WTC11 (cell line): Measurements from ENCODE around the gene ASGR1. TPM values are rescaled to one million over a fixed set of nuclear protein-coding genes. Genes with fewer than 3 reads are reported as not detected.
A peak's percentile ranks its signal among the peaks of the same experiment; 100 is the strongest.

Experiments
- ARID4B ChIP-seq: sonication (generic); formaldehyde crosslinking; IDR thresholded peaks from 2 replicates; pipeline ENCODE4 v1.8.0; 2023; ENCODE audit warnings: missing genetic modification reagents, mild to moderate bottlenecking, borderline replicate concordance
- ATF2 ChIP-seq: sonication (generic); formaldehyde crosslinking; IDR thresholded peaks from 2 replicates; pipeline ENCODE4 v1.8.1; 2022; ENCODE audit warnings: low read depth, missing genetic modification reagents, borderline replicate concordance
- EMX1 ChIP-seq: fragments of 250-450 bp; sonication (Bioruptor Pico); IDR thresholded peaks from 2 replicates; pipeline ENCODE4 v1.8.0; 2021; ENCODE audit warnings: mild to moderate bottlenecking
- GTF2I ChIP-seq: fragments of 250-450 bp; sonication (Bioruptor Pico); conservative IDR thresholded peaks from 2 replicates; pipeline ENCODE4 v1.4.0; 2021; ENCODE audit warnings: mild to moderate bottlenecking
- HMGA2 ChIP-seq: fragments of 250-450 bp; sonication (Bioruptor Pico); IDR thresholded peaks from 2 replicates; pipeline ENCODE4 v1.4.0; 2021; ENCODE audit warnings: mild to moderate bottlenecking, moderate library complexity
- IRF1 ChIP-seq: sonication (generic); formaldehyde crosslinking; IDR thresholded peaks from 2 replicates; pipeline ENCODE4 v1.8.0; 2023; ENCODE audit warnings: missing genetic modification reagents
- NR3C1 ChIP-seq: sonication (generic); formaldehyde crosslinking; conservative IDR thresholded peaks from 2 replicates; pipeline ENCODE4 v1.8.1; 2023; ENCODE audit warnings: low read depth, mild to moderate bottlenecking, missing genetic modification reagents
- SMAD4 ChIP-seq: sonication (generic); formaldehyde crosslinking; IDR thresholded peaks from 2 replicates; pipeline ENCODE4 v1.8.0; 2022; ENCODE audit warnings: mild to moderate bottlenecking, missing genetic modification reagents
- SP1 ChIP-seq: sonication (generic); formaldehyde crosslinking; conservative IDR thresholded peaks from 2 replicates; pipeline ENCODE4 v1.8.1; 2022; ENCODE audit warnings: missing genetic modification reagents
- TEAD1 ChIP-seq: sonication (generic); formaldehyde crosslinking; IDR thresholded peaks from 2 replicates; pipeline ENCODE4 v1.8.0; 2022; ENCODE audit warnings: mild to moderate bottlenecking, missing genetic modification reagents
- TP53 ChIP-seq: sonication (generic); formaldehyde crosslinking; IDR thresholded peaks from 2 replicates; pipeline ENCODE4 v1.8.1; 2023; ENCODE audit warnings: mild to moderate bottlenecking, missing genetic modification reagents
- ZBTB21 ChIP-seq: sonication (generic); formaldehyde crosslinking; IDR thresholded peaks from 2 replicates; pipeline ENCODE4 v1.8.1; 2023; ENCODE audit warnings: mild to moderate bottlenecking, missing genetic modification reagents, borderline replicate concordance
- ZNF121 ChIP-seq: sonication (generic); formaldehyde crosslinking; IDR thresholded peaks from 2 replicates; pipeline ENCODE4 v1.8.0; 2023; ENCODE audit warnings: missing genetic modification reagents
- ZNF138 ChIP-seq: sonication (generic); formaldehyde crosslinking; conservative IDR thresholded peaks from 2 replicates; pipeline ENCODE4 v1.8.1; 2022; ENCODE audit warnings: mild to moderate bottlenecking, moderate library complexity, missing genetic modification reagents
- ZNF416 ChIP-seq: fragments of 250-450 bp; sonication (Bioruptor Pico); IDR thresholded peaks from 2 replicates; pipeline ENCODE4 v1.9.0; 2021; ENCODE audit warnings: mild to moderate bottlenecking, inconsistent platforms
- total RNA-seq: library from RNA; stranded (reverse); gene quantifications from 3 replicates; pipeline ENCODE4 v1.2.3, GENCODE V29; 2021
- TF ChIP-seq, protein P1 (sequence below): fragments of 250-450 bp; sonication (Bioruptor Pico); conservative IDR thresholded peaks from 2 replicates; pipeline ENCODE4 v1.9.0; 2021; ENCODE audit warnings: mild to moderate bottlenecking
- TF ChIP-seq, protein P2 (sequence below): sonication (generic); formaldehyde crosslinking; IDR thresholded peaks from 2 replicates; pipeline ENCODE4 v1.8.1; 2022; ENCODE audit warnings: mild to moderate bottlenecking, missing genetic modification reagents, moderate library complexity, borderline replicate concordance
- TF ChIP-seq, protein P3 (sequence below): sonication (generic); formaldehyde crosslinking; IDR thresholded peaks from 2 replicates; pipeline ENCODE4 v1.8.0; 2022; ENCODE audit warnings: mild to moderate bottlenecking, missing genetic modification reagents
- TF ChIP-seq, protein P4 (sequence below): sonication (generic); formaldehyde crosslinking; IDR thresholded peaks from 2 replicates; pipeline ENCODE4 v1.8.0; 2022; ENCODE audit warnings: mild to moderate bottlenecking, missing genetic modification reagents

ASGR1 gene
- total RNA-seq, 1 experiment from 2014 or later: 13.3 TPM

DNA sequence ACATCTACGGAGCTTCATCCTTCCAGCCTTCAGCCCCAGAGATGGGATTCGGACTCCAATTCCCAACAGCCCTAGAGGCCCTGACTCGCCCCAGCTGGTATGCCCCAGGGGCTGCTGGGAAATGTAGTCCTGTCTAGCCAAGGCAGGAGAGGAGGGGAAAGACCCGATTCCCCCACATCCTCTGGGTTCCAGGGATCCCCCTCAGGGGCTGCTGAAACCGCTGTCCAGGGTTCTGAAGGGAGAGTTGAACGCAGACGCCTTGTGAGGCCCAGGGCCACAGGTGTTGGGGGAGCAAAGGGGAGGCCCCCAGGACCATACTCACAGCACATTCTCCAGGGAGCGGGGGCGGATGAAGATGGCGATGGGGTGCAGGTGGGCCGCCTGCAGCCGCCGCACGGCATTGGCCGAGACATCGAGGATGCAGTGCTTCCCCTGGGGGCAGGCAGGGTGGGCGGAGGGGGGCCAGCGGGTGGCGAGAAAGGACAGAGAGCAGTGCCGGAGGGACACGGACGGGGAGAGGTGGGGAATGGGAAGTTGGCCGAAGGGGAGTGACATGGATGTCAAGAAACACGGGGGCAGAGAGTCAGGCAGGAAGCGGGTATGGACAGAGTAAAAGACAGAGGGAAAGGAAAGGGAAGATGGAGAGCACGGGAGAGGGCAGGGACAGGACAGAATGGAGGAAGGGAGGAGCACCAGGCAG is 12.6 kb upstream of the ASGR1 start (continued):
- TF ChIP-seq, protein P1, sequence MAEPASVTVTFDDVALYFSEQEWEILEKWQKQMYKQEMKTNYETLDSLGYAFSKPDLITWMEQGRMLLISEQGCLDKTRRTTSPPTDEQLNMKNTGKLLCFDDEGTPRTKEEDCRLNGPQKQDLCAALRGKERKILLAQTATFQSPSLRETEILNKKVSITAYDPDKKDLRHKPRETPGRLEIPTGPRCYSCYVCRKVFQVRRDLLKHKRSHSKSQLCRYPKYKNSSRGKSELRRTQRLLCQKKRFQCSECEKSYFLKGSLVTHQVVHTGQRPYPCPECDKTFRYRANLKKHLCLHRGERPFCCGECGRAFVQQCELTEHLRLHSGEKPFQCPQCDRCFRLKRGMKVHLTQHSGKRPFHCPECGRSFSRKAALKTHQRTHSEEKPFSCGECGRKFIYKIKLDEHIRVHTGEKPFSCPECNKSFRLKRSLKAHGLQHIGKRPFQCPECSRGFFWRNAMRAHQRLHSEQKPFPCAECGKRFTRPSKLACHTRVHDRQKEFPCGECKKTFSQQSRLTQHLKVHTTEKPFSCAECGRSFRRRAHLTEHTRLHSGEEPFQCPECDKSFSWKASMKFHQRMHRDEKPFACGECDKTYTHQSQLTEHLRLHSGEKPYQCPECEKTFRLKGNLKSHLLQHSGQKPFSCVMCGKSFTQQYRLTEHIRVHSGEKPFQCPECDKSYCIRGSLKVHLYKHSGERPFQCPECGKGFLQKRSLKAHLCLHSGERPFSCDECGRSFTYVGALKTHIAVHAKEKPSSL: no peak
- TF ChIP-seq ZNF138 (CRISPR knock-in tag) (no peak), HMGA2 (CRISPR knock-in tag) (no peak), NR3C1 (CRISPR knock-in tag) (0 out of 2 replicates have a peak, but pooled peaks have one; percentile 28), TP53 (CRISPR knock-in tag) (0 out of 2 replicates have a peak, but pooled peaks have one; percentile 32), ATF2 (CRISPR knock-in tag) (no peak), ARID4B (0 out of 2 replicates have a peak, but pooled peaks have one; percentile 46), ZBTB21 (no peak), EMX1 (CRISPR knock-in tag) (no peak), ZNF416 (CRISPR knock-in tag) (no peak), SP1 (no peak), SMAD4 (peak; percentile 35; the same call in 1 of the 2 replicates), IRF1 (no peak), ZNF121 (CRISPR knock-in tag) (no peak), TEAD1 (CRISPR knock-in tag) (peak; percentile 49; the same call in 1 of the 2 replicates), GTF2I (CRISPR knock-in tag) (no peak)
- TF ChIP-seq, protein P2, sequence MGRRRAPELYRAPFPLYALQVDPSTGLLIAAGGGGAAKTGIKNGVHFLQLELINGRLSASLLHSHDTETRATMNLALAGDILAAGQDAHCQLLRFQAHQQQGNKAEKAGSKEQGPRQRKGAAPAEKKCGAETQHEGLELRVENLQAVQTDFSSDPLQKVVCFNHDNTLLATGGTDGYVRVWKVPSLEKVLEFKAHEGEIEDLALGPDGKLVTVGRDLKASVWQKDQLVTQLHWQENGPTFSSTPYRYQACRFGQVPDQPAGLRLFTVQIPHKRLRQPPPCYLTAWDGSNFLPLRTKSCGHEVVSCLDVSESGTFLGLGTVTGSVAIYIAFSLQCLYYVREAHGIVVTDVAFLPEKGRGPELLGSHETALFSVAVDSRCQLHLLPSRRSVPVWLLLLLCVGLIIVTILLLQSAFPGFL (CRISPR knock-in tag): no peak
- TF ChIP-seq, protein P3, sequence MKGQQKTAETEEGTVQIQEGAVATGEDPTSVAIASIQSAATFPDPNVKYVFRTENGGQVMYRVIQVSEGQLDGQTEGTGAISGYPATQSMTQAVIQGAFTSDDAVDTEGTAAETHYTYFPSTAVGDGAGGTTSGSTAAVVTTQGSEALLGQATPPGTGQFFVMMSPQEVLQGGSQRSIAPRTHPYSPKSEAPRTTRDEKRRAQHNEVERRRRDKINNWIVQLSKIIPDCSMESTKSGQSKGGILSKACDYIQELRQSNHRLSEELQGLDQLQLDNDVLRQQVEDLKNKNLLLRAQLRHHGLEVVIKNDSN: peak; percentile 91
- TF ChIP-seq, protein P4, sequence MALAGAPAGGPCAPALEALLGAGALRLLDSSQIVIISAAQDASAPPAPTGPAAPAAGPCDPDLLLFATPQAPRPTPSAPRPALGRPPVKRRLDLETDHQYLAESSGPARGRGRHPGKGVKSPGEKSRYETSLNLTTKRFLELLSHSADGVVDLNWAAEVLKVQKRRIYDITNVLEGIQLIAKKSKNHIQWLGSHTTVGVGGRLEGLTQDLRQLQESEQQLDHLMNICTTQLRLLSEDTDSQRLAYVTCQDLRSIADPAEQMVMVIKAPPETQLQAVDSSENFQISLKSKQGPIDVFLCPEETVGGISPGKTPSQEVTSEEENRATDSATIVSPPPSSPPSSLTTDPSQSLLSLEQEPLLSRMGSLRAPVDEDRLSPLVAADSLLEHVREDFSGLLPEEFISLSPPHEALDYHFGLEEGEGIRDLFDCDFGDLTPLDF (CRISPR knock-in tag): no peak
